NB4 (cell line): ENCODE results near the gene RPS6KC1.

Source experiments
- MYC ChIP-seq: IDR thresholded peaks from 2 replicates; pipeline ENCODE4 v1.6.1; 2011; ENCODE audit warnings: low read depth, low read length
- POLR2A ChIP-seq: IDR thresholded peaks from 2 replicates; pipeline ENCODE4 v1.6.1; 2011; ENCODE audit warnings: mild to moderate bottlenecking; ENCODE audit not compliant: insufficient read length; ENCODE audit errors: extremely low read depth
- TF ChIP-seq, protein P1 (sequence below): IDR thresholded peaks from one replicate; pipeline ENCODE4 v1.5.1; 2012; ENCODE audit warnings: low read depth, low read length
- TF ChIP-seq, protein P2 (sequence below): IDR thresholded peaks from 2 replicates; pipeline ENCODE4 v1.6.1; 2011; ENCODE audit warnings: low read depth, low read length

DNA sequence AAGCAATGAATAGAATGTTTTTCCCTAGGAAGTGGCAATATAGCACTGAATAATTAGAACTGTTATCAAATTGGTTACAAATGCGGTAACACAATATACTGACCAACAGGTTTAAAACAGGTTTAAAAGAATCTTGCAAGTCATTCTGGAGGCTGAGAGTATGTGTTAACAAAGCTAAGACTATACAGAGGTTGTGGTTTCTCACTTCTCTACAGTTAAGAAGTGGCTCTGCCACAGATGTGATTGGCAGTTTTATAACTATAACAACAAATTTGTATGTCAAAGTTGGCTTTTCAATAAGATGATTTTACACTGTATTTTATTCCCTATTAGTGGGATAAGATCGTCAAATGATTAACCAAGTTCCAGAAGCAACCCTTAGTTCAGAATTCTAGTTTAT, 42.5 kb upstream of the RPS6KC1 start:
- TF ChIP-seq, protein P1, sequence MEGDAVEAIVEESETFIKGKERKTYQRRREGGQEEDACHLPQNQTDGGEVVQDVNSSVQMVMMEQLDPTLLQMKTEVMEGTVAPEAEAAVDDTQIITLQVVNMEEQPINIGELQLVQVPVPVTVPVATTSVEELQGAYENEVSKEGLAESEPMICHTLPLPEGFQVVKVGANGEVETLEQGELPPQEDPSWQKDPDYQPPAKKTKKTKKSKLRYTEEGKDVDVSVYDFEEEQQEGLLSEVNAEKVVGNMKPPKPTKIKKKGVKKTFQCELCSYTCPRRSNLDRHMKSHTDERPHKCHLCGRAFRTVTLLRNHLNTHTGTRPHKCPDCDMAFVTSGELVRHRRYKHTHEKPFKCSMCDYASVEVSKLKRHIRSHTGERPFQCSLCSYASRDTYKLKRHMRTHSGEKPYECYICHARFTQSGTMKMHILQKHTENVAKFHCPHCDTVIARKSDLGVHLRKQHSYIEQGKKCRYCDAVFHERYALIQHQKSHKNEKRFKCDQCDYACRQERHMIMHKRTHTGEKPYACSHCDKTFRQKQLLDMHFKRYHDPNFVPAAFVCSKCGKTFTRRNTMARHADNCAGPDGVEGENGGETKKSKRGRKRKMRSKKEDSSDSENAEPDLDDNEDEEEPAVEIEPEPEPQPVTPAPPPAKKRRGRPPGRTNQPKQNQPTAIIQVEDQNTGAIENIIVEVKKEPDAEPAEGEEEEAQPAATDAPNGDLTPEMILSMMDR: no peak
- TF ChIP-seq POLR2A: no peak
- no peak for TF ChIP-seq MYC
- TF ChIP-seq, protein P2, sequence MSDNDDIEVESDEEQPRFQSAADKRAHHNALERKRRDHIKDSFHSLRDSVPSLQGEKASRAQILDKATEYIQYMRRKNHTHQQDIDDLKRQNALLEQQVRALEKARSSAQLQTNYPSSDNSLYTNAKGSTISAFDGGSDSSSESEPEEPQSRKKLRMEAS: no peak
